Uterus (tissue), 2 donors: Measurements from ENCODE around the gene GFOD2.

Experiments
- POLR2A ChIP-seq, 2 donors: fragments of 450-650 bp; IDR thresholded peaks; one replicate each; pipeline ENCODE4 v1.6.1; 2016; ENCODE audit warnings: antibody characterized with exemption in 2 of 2, mild to moderate bottlenecking in 1 of 2, moderate library complexity in 1 of 2
- TF ChIP-seq, protein P1 (sequence below), 4 experiments: fragments of 200-600 bp in 2 of 4; fragments of 450-650 bp in 2 of 4; sonication (generic) in 2 of 4; IDR thresholded peaks; one replicate each; pipeline ENCODE4 v1.5.1; 2016 to 2019; ENCODE audit warnings: antibody characterized with exemption in 4 of 4, mild to moderate bottlenecking in 2 of 4, moderate library complexity in 1 of 4

DNA sequence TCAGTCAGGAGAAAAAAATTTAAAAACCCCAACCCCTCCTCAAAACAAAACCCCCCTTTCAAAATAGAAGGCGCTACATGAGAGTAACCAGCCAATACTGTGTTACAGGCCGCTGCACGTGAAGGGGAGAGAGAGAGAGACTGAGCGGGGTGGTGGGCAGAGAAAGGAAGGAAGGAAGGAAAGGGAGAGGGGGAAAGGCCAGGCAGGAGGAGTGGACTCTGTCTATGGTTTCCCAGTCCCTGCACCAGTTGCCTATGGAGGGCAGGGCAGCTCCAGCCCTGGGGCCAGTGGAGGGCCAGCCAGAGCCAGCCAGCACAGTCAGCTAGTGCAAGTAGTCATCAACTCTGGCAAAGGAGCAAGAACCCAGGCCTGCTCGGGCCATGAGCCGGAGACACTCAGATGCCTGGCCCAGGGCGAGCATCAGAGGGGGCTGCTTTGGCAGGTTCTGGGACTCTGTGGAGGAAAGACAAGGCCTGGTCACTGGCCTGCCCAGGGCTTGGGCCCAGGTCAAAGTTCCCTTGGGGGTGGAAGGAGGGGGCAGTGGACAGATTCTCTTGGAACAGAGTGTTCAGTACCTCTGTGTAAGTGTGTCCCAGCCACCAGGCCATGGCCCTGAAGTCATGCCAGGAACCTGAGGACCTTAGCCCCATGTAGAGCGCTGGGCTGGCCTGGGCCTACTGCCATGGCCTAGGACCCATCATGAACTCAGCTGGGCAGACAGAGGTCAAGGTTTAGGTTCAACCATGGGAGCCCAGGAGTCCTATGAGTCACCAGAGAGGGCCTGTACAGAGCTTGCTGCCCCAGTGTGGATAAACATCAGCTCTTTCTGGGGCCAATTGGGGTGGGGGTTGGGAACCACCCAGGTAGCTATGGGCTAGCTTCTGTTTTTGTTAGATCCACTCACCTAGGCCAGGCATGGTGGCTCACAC is 7.3 kb upstream of the GFOD2 start:
- TF ChIP-seq, protein P1, sequence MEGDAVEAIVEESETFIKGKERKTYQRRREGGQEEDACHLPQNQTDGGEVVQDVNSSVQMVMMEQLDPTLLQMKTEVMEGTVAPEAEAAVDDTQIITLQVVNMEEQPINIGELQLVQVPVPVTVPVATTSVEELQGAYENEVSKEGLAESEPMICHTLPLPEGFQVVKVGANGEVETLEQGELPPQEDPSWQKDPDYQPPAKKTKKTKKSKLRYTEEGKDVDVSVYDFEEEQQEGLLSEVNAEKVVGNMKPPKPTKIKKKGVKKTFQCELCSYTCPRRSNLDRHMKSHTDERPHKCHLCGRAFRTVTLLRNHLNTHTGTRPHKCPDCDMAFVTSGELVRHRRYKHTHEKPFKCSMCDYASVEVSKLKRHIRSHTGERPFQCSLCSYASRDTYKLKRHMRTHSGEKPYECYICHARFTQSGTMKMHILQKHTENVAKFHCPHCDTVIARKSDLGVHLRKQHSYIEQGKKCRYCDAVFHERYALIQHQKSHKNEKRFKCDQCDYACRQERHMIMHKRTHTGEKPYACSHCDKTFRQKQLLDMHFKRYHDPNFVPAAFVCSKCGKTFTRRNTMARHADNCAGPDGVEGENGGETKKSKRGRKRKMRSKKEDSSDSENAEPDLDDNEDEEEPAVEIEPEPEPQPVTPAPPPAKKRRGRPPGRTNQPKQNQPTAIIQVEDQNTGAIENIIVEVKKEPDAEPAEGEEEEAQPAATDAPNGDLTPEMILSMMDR (IDR thresholded peaks at IDR 0.05): no peak
- TF ChIP-seq POLR2A (IDR thresholded peaks at IDR 0.05): no peak
